Measurements from ENCODE around the gene RNF151. TPM values are rescaled to one million over a fixed set of nuclear protein-coding genes. Genes with fewer than 3 reads are reported as not detected.

RNF151 gene
- total and polyA plus RNA-seq, 2 donors (not counting 1 experiment from before 2014, with no cell fraction given): 0.13 to 0.76 TPM

- H3K4me3 ChIP-seq (ENCODE audit: control extremely low read depth in 1 of 5, extremely low read depth in 1 of 5, insufficient read depth in 1 of 5, low read depth in 2 of 5, low read length in 4 of 5): peak overlapping the region in 4 of 5 experiments; percentile 44 to 67 (median 56)
- H3K9me3 ChIP-seq (ENCODE audit: control extremely low read depth in 1 of 3, control insufficient read depth in 2 of 3, insufficient read depth in 1 of 3, low read length in 2 of 3): no peaks in the 10 kb centered on the region
- peak overlapping the region; percentile 63 for H3K9ac ChIP-seq (ENCODE audit: low read length)
- ChIA-PET CTCF (interaction anchor here (1.1 to 1.8 kb wide), 2 partner anchors 50 to 132 kb away, joined by 3 to 10 read pairs; no protein-coding TSS in a partner anchor), POLR2A (interaction anchor here (0.6 to 1.5 kb wide), 4 partner anchors 13 to 147 kb away, joined by 3 to 5 read pairs (median 4); partner anchors contain the start of genes RPS2 and TRAF7)
- ATAC-seq (ENCODE audit: low read depth) (no peak), DNase-seq (no peak)
- peak overlapping the region in 1 of 2 donors; percentile 77 for H3K27ac ChIP-seq (ENCODE audit: low read length in 2 of 2)
- peak overlapping the region; percentile 51 for H2AFZ ChIP-seq (ENCODE audit: insufficient read depth, low read depth, low read length, poor library complexity, severe bottlenecking)
- H3K4me2 ChIP-seq (replicated peaks; ENCODE audit: low read depth, low read length, poor library complexity, severe bottlenecking): peak overlapping the region; percentile 77
- Mint-ChIP-seq H3K27me3 (no peaks in the 10 kb centered on the region), H3K27ac (peak overlapping the region; percentile 68), H3K4me1 (peaks cover 47% of the 10 kb centered on the region), H3K4me3 (peak overlapping the region; percentile 82), H3K9me3 (ENCODE audit: insufficient read depth) (no peaks in the 10 kb centered on the region)
- peaks cover 42 to 54% of the 10 kb centered on the region in 2 donors for H3K4me1 ChIP-seq (ENCODE audit: control insufficient read depth in 2 of 2, insufficient read depth in 2 of 2, low read length in 2 of 2)
- H3K79me2 ChIP-seq (ENCODE audit: control insufficient read depth, insufficient read depth, low read length): peaks cover 63% of the 10 kb centered on the region
- intact Hi-C loops (cut with micrococcal nuclease): loop anchor here (1.0 to 2.0 kb wide), 7 partner anchors 15 to 147 kb away; partner anchors contain the start of genes GFER, NDUFB10, NTHL1 and RPS2
- peaks cover 56% of the 10 kb centered on the region for H4K20me1 ChIP-seq (ENCODE audit: control insufficient read depth, insufficient read depth, low read length, poor library complexity, severe bottlenecking)
- H3K36me3 ChIP-seq (replicated peaks in 1 of 2; ENCODE audit: control extremely low read depth in 1 of 2, control insufficient read depth in 1 of 2, extremely low read depth in 1 of 2, insufficient read depth in 2 of 2, low read length in 1 of 2): peaks cover 0 to 7% of the 10 kb centered on the region in 2 experiments
- H3K27me3 ChIP-seq (replicated peaks in 1 of 4; ENCODE audit: control extremely low read depth in 1 of 4, control insufficient read depth in 3 of 4, insufficient read depth in 4 of 4, low read length in 3 of 4): no peaks in the 10 kb centered on the region
- WGBS (ENCODE audit: insufficient coverage): 1% methylated on average over 23 of the region's 23 CpGs
- no peak for TF ChIP-seq EZH2 (IDR thresholded peaks at IDR 0.05; ENCODE audit: borderline replicate concordance, insufficient read depth, low read depth, low read length, poor library complexity, severe bottlenecking)
- no peak for TF ChIP-seq CTCF (IDR thresholded peaks at IDR 0.05)
Measured at GRCh38 chr16:2008631-2009163, 42.0 kb downstream of the RNF151 start.

All from B cell (primary cell).